ENCODE data around the gene MAP2K1. TPM values are rescaled to one million over a fixed set of nuclear protein-coding genes. Genes with fewer than 3 reads are reported as not detected.
"Not testable (repeated sequence)": the region's sequence is repeated elsewhere in the genome, so short reads cannot be mapped to it uniquely, and the experiment has no call there.

MAP2K1 gene
- total RNA-seq, 1 experiment from 2014 or later: 108 TPM

DNA sequence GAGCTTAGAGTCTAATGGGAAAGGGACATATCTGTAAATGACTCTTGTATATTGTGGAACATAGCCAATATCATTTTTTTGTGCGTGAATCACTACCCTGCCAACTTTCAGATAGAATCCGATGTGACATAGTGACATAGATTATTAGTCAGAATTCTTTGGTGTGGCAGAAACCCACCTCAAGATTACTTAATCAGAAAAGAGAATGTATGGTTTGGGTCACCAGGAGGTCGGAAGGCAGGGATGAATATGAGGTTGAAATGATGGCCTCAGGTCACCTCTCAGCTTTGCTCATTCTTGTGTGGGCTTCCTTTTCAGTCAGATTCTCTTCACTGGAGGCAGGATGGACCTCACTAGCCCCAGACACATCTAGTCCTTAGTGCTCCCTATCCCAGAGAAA, 69.5 kb downstream of the MAP2K1 start:
- no peaks in the 10 kb centered on the region for H3K27me3 Mint-ChIP-seq (ENCODE audit: insufficient read depth, unreplicated experiment)

DNA sequence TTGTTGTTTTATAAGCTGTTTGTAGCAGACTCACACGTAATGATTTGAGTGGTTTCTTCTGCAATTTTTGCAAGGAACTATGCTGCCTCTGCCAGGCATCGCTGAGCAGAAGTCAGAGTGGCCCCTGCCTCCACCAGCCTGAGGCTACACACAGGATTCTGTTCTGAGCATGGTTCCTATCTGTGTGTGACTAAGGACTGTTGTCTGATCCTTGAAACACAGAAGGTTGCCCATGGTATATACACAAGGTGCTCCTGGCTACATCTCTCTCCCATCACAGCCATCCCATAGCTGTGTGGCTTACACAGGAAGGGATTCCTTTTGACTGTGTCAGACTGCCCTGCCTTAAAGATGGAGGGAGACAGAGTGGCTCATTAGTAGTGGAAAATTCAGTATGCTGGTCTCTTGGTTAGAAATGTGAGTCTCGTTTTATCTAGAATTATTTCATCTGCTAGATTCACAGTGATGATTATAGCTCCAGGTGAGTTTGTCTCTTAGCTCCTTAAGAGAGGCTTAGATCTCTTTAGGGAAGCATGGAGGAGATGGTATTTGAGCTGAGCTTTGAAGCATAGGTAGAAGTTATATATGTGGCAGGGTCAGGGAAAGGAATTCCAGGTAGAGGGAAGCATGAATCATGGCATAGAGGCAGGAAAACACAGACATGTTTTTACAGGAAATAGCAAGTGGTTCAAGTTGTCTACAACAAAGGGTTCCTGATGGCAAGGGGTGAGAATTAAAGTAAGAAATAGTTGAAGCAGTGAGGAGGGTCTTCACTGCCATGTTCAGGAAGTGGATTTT, 73.3 kb downstream of the MAP2K1 start:
- intact Hi-C loops (cut with micrococcal nuclease): no loop called here
- H3K36me3 Mint-ChIP-seq (ENCODE audit: insufficient read depth, unreplicated experiment): peaks cover 40% of the 10 kb centered on the region
- H3K4me1 Mint-ChIP-seq (ENCODE audit: insufficient read depth, unreplicated experiment): peaks cover 25% of the 10 kb centered on the region
- POLR2A ChIA-PET: interaction anchor here (0.7 to 5.3 kb wide), 13 partner anchors 12 to 166 kb away, joined by 3 to 34 read pairs (median 4); partner anchors contain the start of genes MAP2K1, SNAPC5 and ZWILCH
- peak overlapping the region; percentile 16 for H3K4me3 Mint-ChIP-seq (ENCODE audit: unreplicated experiment)
- H3K27me3 Mint-ChIP-seq (ENCODE audit: insufficient read depth, unreplicated experiment): no peaks in the 10 kb centered on the region
- no peaks in the 10 kb centered on the region for H3K9me3 Mint-ChIP-seq (ENCODE audit: unreplicated experiment)
- CTCF ChIA-PET: interaction anchor here (0.5 to 2.2 kb wide), 7 partner anchors 15 to 993 kb away, joined by 3 to 10 read pairs (median 3); partner anchors contain the start of gene SNAPC5
- BruUV-seq (replicated peaks): no TSS peak
- TF ChIP-seq, protein P1, sequence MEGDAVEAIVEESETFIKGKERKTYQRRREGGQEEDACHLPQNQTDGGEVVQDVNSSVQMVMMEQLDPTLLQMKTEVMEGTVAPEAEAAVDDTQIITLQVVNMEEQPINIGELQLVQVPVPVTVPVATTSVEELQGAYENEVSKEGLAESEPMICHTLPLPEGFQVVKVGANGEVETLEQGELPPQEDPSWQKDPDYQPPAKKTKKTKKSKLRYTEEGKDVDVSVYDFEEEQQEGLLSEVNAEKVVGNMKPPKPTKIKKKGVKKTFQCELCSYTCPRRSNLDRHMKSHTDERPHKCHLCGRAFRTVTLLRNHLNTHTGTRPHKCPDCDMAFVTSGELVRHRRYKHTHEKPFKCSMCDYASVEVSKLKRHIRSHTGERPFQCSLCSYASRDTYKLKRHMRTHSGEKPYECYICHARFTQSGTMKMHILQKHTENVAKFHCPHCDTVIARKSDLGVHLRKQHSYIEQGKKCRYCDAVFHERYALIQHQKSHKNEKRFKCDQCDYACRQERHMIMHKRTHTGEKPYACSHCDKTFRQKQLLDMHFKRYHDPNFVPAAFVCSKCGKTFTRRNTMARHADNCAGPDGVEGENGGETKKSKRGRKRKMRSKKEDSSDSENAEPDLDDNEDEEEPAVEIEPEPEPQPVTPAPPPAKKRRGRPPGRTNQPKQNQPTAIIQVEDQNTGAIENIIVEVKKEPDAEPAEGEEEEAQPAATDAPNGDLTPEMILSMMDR (IDR thresholded peaks at IDR 0.05; ENCODE audit: unreplicated experiment): no peak
- H3K27ac Mint-ChIP-seq (ENCODE audit: low read depth, unreplicated experiment): peak overlapping the region; percentile 83
- peak; percentile 52 for DNase-seq (ENCODE audit: unreplicated experiment)

More for the DNA sequence above, 69.5 kb downstream of the MAP2K1 start:
- Mint-ChIP-seq H3K4me1 (ENCODE audit: insufficient read depth, unreplicated experiment) (peaks cover 17% of the 10 kb centered on the region), H3K4me3 (ENCODE audit: unreplicated experiment) (no peak overlapping the region), H3K36me3 (ENCODE audit: insufficient read depth, unreplicated experiment) (peaks cover 21% of the 10 kb centered on the region), H3K27ac (ENCODE audit: low read depth, unreplicated experiment) (no peak overlapping the region), H3K9me3 (ENCODE audit: unreplicated experiment) (no peaks in the 10 kb centered on the region)
- no peak for DNase-seq (ENCODE audit: unreplicated experiment)
- POLR2A ChIA-PET: interaction anchor here (1.4 kb wide), 1 partner anchor 49 kb away, joined by 4 read pairs; the partner anchor contains the start of gene ZWILCH
- no TSS peak for BruUV-seq (replicated peaks)
- TF ChIP-seq, protein P1 (IDR thresholded peaks at IDR 0.05; ENCODE audit: unreplicated experiment): no peak
- intact Hi-C loops (cut with micrococcal nuclease): no loop called here
- CTCF ChIA-PET: interaction anchor here (0.7 kb wide), 1 partner anchor 599 kb away, joined by 3 read pairs; no protein-coding TSS in a partner anchor

DNA sequence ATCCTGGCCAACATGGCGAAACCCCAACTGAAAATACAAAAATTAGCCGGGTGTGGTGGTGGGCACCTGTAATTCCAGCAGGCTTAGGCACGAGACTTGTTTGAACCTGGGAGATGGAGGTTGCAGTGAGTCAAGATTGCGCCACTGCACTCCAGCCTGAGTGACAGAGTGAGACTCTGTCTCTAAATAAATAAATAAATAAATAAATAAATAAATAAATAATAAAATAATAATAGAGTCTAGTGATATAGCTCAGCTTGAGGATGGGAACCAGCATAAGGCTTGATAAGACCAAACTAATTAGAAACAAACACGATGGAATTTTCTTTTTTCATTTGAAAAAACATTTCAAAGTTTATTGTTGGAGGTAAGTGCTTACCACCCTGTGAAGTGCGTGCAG, 74.6 kb downstream of the MAP2K1 start:
- H3K4me3 Mint-ChIP-seq (ENCODE audit: unreplicated experiment); H3K27me3 Mint-ChIP-seq (ENCODE audit: insufficient read depth, unreplicated experiment); intact Hi-C loops (cut with micrococcal nuclease); H3K9me3 Mint-ChIP-seq (ENCODE audit: unreplicated experiment); BruUV-seq (replicated peaks): not testable (repeated sequence)
- peaks cover 39% of the 10 kb centered on the region for H3K36me3 Mint-ChIP-seq (ENCODE audit: insufficient read depth, unreplicated experiment)
- peaks cover 25% of the 10 kb centered on the region for H3K4me1 Mint-ChIP-seq (ENCODE audit: insufficient read depth, unreplicated experiment)
- H3K27ac Mint-ChIP-seq (ENCODE audit: low read depth, unreplicated experiment): peak overlapping the region; percentile 84
- ChIA-PET POLR2A (interaction anchor here (0.8 to 5.3 kb wide), 7 partner anchors 9 to 74 kb away, joined by 3 to 34 read pairs (median 4); partner anchors contain the start of genes MAP2K1, RPL4, SNAPC5 and ZWILCH), CTCF (interaction anchor here (0.6 to 1.7 kb wide), 2 partner anchors 37 to 69 kb away, joined by 3 to 7 read pairs; partner anchors contain the start of gene SNAPC5)
- DNase-seq (ENCODE audit: unreplicated experiment): peak; percentile 33

DNA sequence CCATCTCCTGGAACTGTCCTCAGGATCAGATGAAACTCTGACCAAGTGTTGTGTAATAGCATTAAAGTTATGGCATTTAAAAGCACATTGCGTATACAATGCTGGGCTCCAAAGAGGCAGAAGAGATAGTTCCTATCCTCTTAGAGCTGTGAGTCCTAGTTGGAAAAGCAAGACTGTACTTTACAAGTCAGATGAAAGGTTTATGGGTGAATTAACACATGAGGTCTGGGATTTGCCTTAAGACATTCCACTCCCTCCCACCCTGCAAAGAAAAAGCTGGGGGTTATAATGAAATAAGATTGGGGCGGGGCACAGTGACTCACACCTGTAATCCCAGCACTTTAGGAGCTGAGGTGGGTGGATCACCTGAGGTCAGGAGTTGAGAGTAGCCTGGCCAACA, 75.2 kb downstream of the MAP2K1 start:
- BruUV-seq (replicated peaks): no TSS peak
- Mint-ChIP-seq H3K27me3 (ENCODE audit: insufficient read depth, unreplicated experiment) (no peaks in the 10 kb centered on the region), H3K9me3 (ENCODE audit: unreplicated experiment) (no peaks in the 10 kb centered on the region), H3K4me1 (ENCODE audit: insufficient read depth, unreplicated experiment) (peaks cover 25% of the 10 kb centered on the region), H3K27ac (ENCODE audit: low read depth, unreplicated experiment) (peak overlapping the region; percentile 84), H3K4me3 (ENCODE audit: unreplicated experiment) (no peak overlapping the region), H3K36me3 (ENCODE audit: insufficient read depth, unreplicated experiment) (peaks cover 35% of the 10 kb centered on the region)
- ChIA-PET CTCF (interaction anchor here (1.7 kb wide), 1 partner anchor 36 kb away, joined by 7 read pairs; the partner anchor contains the start of gene SNAPC5), POLR2A (interaction anchor here (0.6 to 5.3 kb wide), 6 partner anchors 9 to 93 kb away, joined by 3 to 34 read pairs (median 4); partner anchors contain the start of genes MAP2K1, RPL4 and ZWILCH)
- intact Hi-C loops (cut with micrococcal nuclease): no loop called here
- TF ChIP-seq, protein P1 (IDR thresholded peaks at IDR 0.05; ENCODE audit: unreplicated experiment): no peak
- peak; percentile 81 for DNase-seq (ENCODE audit: unreplicated experiment)

Measured in MCF 10A (cell line).